Measurements from ENCODE around the gene ADGRL1. TPM values are rescaled to one million over a fixed set of nuclear protein-coding genes. Genes with fewer than 3 reads are reported as not detected.
A peak's percentile ranks its signal among the peaks of the same experiment; 100 is the strongest.

The ADGRL1 gene
- total RNA-seq, 1 experiment from 2014 or later: 117 TPM

GRCh38 chr19:14165990-14166830 lies 39.8 kb downstream of the ADGRL1 start:
- H3K4me3 Mint-ChIP-seq: no peak overlapping the region; a peak in 1 of 5 replicates

More at GRCh38 chr19:14165990-14166830, 39.8 kb downstream of the ADGRL1 start:
- Histone ChIP-seq H4K8ac (replicated peaks; ENCODE audit: insufficient read length, low read depth, low read length) (no peak overlapping the region), H3K79me2 (ENCODE audit: insufficient read depth, low read length) (no peaks in the 10 kb centered on the region), H3K4ac (ENCODE audit: low read depth, low read length) (no peak overlapping the region), H2BK15ac (ENCODE audit: low read depth, low read length) (no peak overlapping the region), H2BK120ac (ENCODE audit: low read depth, low read length, poor library complexity, severe bottlenecking) (no peak overlapping the region), H3K23ac (ENCODE audit: insufficient read length, low read depth, low read length) (no peak overlapping the region), H2BK5ac (ENCODE audit: insufficient read length, low read length) (no peak overlapping the region), H2BK20ac (ENCODE audit: low read depth, low read length, poor library complexity, severe bottlenecking) (no peak overlapping the region), H3T11ph (ENCODE audit: low read length) (no peak overlapping the region), H4K20me1 (ENCODE audit: control insufficient read depth, insufficient read depth, insufficient read length) (no peaks in the 10 kb centered on the region), H2AFZ (ENCODE audit: low read length) (no peak overlapping the region), H4K5ac (ENCODE audit: insufficient read length, low read depth, low read length) (no peak overlapping the region), H4K91ac (ENCODE audit: insufficient read length, low read depth, low read length) (no peak overlapping the region), H2BK12ac (ENCODE audit: insufficient read length, low read depth, low read length) (no peak overlapping the region), H3K9me3 (ENCODE audit: control insufficient read depth, low read depth, low read length) (no peaks in the 10 kb centered on the region), H3K18ac (ENCODE audit: insufficient read length, low read depth, low read length) (no peak overlapping the region), H3K4me1 (ENCODE audit: insufficient read depth, low read length) (no peaks in the 10 kb centered on the region), H3K79me1 (ENCODE audit: insufficient read depth, low read depth, low read length, poor library complexity, severe bottlenecking) (no peaks in the 10 kb centered on the region), H3K27ac (ENCODE audit: insufficient read length, low read depth, low read length) (no peak overlapping the region), H3K14ac (ENCODE audit: insufficient read depth, low read length) (no peak overlapping the region), H3K23me2 (ENCODE audit: insufficient read length, low read depth, low read length, poor library complexity, severe bottlenecking) (no peaks in the 10 kb centered on the region), H2AK5ac (ENCODE audit: insufficient read length, low read length) (no peak overlapping the region), H3K9ac (ENCODE audit: extremely low read depth, insufficient read length, low read length) (no peak overlapping the region), H3K4me2 (ENCODE audit: insufficient read depth, insufficient read length, low read length) (no peak overlapping the region), H3K56ac (ENCODE audit: insufficient read length, low read depth, low read length) (no peak overlapping the region), H3K27me3 (ENCODE audit: insufficient read depth, low read length) (no peaks in the 10 kb centered on the region)
- peak overlapping the region in 2 of 3 experiments; percentile 44 to 83; a peak in 3 of 7 replicates for H3K27ac Mint-ChIP-seq
- H3K9me3 Mint-ChIP-seq: no peaks in the 10 kb centered on the region; a peak in 1 of 5 replicates
- no CpG with 5 or more reads among the region's 20 CpGs for WGBS (ENCODE audit: extremely low coverage, insufficient read length, low lambda C conversion rate)
- TF ChIP-seq, protein P1, sequence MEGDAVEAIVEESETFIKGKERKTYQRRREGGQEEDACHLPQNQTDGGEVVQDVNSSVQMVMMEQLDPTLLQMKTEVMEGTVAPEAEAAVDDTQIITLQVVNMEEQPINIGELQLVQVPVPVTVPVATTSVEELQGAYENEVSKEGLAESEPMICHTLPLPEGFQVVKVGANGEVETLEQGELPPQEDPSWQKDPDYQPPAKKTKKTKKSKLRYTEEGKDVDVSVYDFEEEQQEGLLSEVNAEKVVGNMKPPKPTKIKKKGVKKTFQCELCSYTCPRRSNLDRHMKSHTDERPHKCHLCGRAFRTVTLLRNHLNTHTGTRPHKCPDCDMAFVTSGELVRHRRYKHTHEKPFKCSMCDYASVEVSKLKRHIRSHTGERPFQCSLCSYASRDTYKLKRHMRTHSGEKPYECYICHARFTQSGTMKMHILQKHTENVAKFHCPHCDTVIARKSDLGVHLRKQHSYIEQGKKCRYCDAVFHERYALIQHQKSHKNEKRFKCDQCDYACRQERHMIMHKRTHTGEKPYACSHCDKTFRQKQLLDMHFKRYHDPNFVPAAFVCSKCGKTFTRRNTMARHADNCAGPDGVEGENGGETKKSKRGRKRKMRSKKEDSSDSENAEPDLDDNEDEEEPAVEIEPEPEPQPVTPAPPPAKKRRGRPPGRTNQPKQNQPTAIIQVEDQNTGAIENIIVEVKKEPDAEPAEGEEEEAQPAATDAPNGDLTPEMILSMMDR (conservative IDR thresholded peaks at IDR 0.05): no peak
- H3K36me3 Mint-ChIP-seq (ENCODE audit: insufficient read depth in 1 of 3, low read depth in 3 of 3): peaks cover 33 to 56% (median 45%) of the 10 kb centered on the region in 3 experiments; a peak in 6 of 7 replicates
- peaks cover 0 to 32% of the 10 kb centered on the region in 2 experiments; a peak in 3 of 4 replicates for H3K4me1 Mint-ChIP-seq
- H3K27me3 Mint-ChIP-seq (ENCODE audit: low read depth): no peaks in the 10 kb centered on the region
- DNase-seq: no peak

Data from H9 (cell line).